ENCODE results near the gene ATP2C2.

ATP2C2 gene

GRCh38 chr16:84379709-84380362, 11.5 kb downstream of the ATP2C2 start:
- no peaks in the 10 kb centered on the region for H3K27me3 ChIP-seq (ENCODE audit: insufficient read depth, poor library complexity, severe bottlenecking)
- H3K4me3 ChIP-seq (replicated peaks; ENCODE audit: insufficient read depth, low read length): no peak overlapping the region
- H3K27ac ChIP-seq (replicated peaks): no peak overlapping the region
- DNase-seq (ENCODE audit: low read depth in 1 of 2, low spot score in 1 of 2): no peak
- no peak for TF ChIP-seq CTCF (IDR thresholded peaks at IDR 0.05; ENCODE audit: insufficient read depth, low read length)
- TF ChIP-seq, protein P1, sequence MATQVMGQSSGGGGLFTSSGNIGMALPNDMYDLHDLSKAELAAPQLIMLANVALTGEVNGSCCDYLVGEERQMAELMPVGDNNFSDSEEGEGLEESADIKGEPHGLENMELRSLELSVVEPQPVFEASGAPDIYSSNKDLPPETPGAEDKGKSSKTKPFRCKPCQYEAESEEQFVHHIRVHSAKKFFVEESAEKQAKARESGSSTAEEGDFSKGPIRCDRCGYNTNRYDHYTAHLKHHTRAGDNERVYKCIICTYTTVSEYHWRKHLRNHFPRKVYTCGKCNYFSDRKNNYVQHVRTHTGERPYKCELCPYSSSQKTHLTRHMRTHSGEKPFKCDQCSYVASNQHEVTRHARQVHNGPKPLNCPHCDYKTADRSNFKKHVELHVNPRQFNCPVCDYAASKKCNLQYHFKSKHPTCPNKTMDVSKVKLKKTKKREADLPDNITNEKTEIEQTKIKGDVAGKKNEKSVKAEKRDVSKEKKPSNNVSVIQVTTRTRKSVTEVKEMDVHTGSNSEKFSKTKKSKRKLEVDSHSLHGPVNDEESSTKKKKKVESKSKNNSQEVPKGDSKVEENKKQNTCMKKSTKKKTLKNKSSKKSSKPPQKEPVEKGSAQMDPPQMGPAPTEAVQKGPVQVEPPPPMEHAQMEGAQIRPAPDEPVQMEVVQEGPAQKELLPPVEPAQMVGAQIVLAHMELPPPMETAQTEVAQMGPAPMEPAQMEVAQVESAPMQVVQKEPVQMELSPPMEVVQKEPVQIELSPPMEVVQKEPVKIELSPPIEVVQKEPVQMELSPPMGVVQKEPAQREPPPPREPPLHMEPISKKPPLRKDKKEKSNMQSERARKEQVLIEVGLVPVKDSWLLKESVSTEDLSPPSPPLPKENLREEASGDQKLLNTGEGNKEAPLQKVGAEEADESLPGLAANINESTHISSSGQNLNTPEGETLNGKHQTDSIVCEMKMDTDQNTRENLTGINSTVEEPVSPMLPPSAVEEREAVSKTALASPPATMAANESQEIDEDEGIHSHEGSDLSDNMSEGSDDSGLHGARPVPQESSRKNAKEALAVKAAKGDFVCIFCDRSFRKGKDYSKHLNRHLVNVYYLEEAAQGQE (IDR thresholded peaks at IDR 0.05; ENCODE audit: insufficient replicate concordance, low read depth): no peak
- no peak for TF ChIP-seq SPI1 (IDR thresholded peaks at IDR 0.05; ENCODE audit: borderline replicate concordance, low read depth)
- no peak for TF ChIP-seq POLR2AphosphoS5 (IDR thresholded peaks at IDR 0.05; ENCODE audit: low read depth)
- TF ChIP-seq GABPA (IDR thresholded peaks at IDR 0.05; ENCODE audit: low read depth): no peak

DNA sequence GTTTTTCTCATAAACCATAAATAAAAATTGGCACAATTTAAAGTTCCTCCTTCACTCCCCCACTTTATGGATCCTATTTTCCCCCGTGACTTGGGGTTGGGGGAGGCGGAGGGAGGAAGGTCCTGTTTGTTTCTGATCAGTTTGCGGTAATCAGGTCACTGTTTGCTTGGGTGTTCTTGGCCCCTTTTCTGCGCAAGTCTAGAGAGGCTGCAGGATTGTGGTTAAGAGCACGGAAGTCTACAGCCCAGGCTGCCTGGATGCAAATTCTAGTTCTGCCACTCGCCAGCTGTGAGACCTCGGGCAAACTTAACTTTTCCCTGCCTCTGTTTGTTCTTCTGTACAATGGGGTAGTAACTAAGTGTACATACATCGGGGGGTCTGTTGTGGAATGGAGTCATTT, 12.1 kb downstream of the ATP2C2 start:
- peak; percentile 16 to 65 for DNase-seq (ENCODE audit: low read depth in 1 of 2, low spot score in 1 of 2)
- Histone ChIP-seq H3K4me3 (replicated peaks; ENCODE audit: insufficient read depth, low read length) (no peak overlapping the region), H3K27me3 (ENCODE audit: insufficient read depth, poor library complexity, severe bottlenecking) (no peaks in the 10 kb centered on the region), H3K27ac (replicated peaks) (no peak overlapping the region)
- no peak for TF ChIP-seq GABPA (IDR thresholded peaks at IDR 0.05; ENCODE audit: low read depth)
- peak; percentile 33; the same call in 1 of the 2 replicates for TF ChIP-seq SPI1 (IDR thresholded peaks at IDR 0.05; ENCODE audit: borderline replicate concordance, low read depth)

DNA sequence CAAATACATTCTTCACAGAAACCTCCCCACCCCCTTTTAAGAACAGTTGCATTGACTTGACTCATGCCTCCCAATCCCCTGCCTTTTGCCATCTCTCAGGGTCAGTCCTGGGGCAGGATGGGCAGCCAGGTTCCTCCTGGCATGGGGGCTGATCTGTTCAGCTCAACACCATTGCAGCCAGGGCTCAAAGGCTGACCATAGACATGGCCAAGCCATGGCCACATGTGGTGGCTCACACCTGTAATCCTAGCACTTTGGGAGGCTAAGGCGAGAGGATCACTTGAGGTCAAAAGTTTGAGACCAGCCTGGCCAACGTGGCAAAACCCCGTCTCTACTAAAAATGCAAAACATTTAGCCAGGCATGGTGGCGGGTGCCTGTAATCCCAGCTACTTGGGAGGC, 14.1 kb downstream of the ATP2C2 start:
- Histone ChIP-seq H3K27me3 (ENCODE audit: insufficient read depth, poor library complexity, severe bottlenecking) (no peaks in the 10 kb centered on the region), H3K27ac (replicated peaks) (no peak overlapping the region), H3K4me3 (replicated peaks; ENCODE audit: insufficient read depth, low read length) (no peak overlapping the region)
- TF ChIP-seq SPI1 (IDR thresholded peaks at IDR 0.05; ENCODE audit: borderline replicate concordance, low read depth): no peak
- no peak for TF ChIP-seq CTCF (IDR thresholded peaks at IDR 0.05; ENCODE audit: insufficient read depth, low read length)
- TF ChIP-seq POLR2AphosphoS5 (IDR thresholded peaks at IDR 0.05; ENCODE audit: low read depth): no peak
- TF ChIP-seq, protein P1 (IDR thresholded peaks at IDR 0.05; ENCODE audit: insufficient replicate concordance, low read depth): no peak
- no peak for DNase-seq (ENCODE audit: low read depth in 1 of 2, low spot score in 1 of 2)

- Histone ChIP-seq H3K4me3 (replicated peaks; ENCODE audit: insufficient read depth, low read length) (no peak overlapping the region), H3K27me3 (ENCODE audit: insufficient read depth, poor library complexity, severe bottlenecking) (no peaks in the 10 kb centered on the region), H3K27ac (replicated peaks) (no peak overlapping the region)
- DNase-seq (ENCODE audit: low read depth in 1 of 2, low spot score in 1 of 2): no peak
- no peak for TF ChIP-seq GABPA (IDR thresholded peaks at IDR 0.05; ENCODE audit: low read depth)
These were observed 14.8 kb downstream of the ATP2C2 start for GRCh38 chr16:84383106-84383505.

DNA sequence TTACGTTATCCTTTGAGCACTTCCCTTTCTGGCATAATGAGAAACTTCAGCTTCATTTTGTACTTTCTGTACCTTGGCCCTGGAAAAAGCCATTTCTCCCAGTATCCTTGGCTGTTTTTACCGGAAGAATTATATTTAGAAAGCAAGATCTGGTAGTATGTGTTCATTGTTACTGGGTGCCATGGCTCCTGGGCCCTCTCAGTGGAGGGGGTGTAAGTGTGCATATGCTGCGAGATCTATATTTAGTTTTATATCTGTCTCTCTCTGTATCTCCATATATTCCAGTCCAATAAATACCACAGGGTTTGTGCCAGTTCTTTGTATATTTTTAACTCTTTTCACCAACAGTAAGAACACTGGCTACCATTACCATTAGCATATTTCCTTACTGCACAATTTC, 17.7 kb downstream of the ATP2C2 start:
- TF ChIP-seq SPI1 (IDR thresholded peaks at IDR 0.05; ENCODE audit: borderline replicate concordance, low read depth) (no peak), POLR2AphosphoS5 (IDR thresholded peaks at IDR 0.05; ENCODE audit: low read depth) (no peak), GABPA (IDR thresholded peaks at IDR 0.05; ENCODE audit: low read depth) (no peak), CTCF (IDR thresholded peaks at IDR 0.05; ENCODE audit: insufficient read depth, low read length) (no peak)
- TF ChIP-seq, protein P1 (IDR thresholded peaks at IDR 0.05; ENCODE audit: insufficient replicate concordance, low read depth): no peak
- no peak for DNase-seq (ENCODE audit: low read depth in 1 of 2, low spot score in 1 of 2)

More for the DNA sequence above, 17.7 kb downstream of the ATP2C2 start:
- Histone ChIP-seq H3K27me3 (ENCODE audit: insufficient read depth, poor library complexity, severe bottlenecking) (no peaks in the 10 kb centered on the region), H3K4me3 (replicated peaks; ENCODE audit: insufficient read depth, low read length) (no peak overlapping the region), H3K27ac (replicated peaks) (no peak overlapping the region)

All from HL-60 (cell line).